WI38 (cell line): Measurements from ENCODE around the gene ZSCAN5A.

ENCODE experiments used
- H3K4me3 ChIP-seq: 2 replicates; pipeline ENCODE4 v1.5.1; 2011; ENCODE audit warnings: low read depth, mild to moderate bottlenecking, control low read depth, low read length
- TF ChIP-seq, protein P1 (sequence below): IDR thresholded peaks from 2 replicates; pipeline ENCODE4 v1.5.1; 2012; ENCODE audit warnings: low read depth, mild to moderate bottlenecking, control low read depth, low read length

The ZSCAN5A gene

GRCh38 chr19:56321254-56321988 is 6.8 kb upstream of the ZSCAN5A start:
- TF ChIP-seq, protein P1, sequence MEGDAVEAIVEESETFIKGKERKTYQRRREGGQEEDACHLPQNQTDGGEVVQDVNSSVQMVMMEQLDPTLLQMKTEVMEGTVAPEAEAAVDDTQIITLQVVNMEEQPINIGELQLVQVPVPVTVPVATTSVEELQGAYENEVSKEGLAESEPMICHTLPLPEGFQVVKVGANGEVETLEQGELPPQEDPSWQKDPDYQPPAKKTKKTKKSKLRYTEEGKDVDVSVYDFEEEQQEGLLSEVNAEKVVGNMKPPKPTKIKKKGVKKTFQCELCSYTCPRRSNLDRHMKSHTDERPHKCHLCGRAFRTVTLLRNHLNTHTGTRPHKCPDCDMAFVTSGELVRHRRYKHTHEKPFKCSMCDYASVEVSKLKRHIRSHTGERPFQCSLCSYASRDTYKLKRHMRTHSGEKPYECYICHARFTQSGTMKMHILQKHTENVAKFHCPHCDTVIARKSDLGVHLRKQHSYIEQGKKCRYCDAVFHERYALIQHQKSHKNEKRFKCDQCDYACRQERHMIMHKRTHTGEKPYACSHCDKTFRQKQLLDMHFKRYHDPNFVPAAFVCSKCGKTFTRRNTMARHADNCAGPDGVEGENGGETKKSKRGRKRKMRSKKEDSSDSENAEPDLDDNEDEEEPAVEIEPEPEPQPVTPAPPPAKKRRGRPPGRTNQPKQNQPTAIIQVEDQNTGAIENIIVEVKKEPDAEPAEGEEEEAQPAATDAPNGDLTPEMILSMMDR = no peak
- no peak overlapping the region for H3K4me3 ChIP-seq

DNA sequence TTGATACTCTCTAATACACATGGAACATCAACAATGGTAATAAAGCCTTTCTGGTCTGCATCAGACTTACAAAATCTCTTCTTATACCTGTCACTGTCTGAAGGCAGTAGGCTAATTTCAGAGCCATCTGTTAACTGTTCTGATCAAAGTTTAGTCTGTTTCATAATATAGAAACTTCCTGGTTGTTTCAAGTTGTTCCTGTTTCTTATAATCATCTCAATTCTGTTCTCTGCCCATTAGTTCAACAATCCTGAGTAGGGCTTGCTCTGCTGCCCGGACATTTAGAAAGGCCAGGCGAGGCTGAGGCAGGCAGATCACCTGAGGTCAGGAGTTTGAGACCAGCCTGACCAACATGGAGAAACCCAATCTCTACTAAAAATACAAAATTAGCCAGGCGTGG is 5.4 kb upstream of the ZSCAN5A start:
- H3K4me3 ChIP-seq = no peak overlapping the region
- TF ChIP-seq, protein P1 = no peak

DNA sequence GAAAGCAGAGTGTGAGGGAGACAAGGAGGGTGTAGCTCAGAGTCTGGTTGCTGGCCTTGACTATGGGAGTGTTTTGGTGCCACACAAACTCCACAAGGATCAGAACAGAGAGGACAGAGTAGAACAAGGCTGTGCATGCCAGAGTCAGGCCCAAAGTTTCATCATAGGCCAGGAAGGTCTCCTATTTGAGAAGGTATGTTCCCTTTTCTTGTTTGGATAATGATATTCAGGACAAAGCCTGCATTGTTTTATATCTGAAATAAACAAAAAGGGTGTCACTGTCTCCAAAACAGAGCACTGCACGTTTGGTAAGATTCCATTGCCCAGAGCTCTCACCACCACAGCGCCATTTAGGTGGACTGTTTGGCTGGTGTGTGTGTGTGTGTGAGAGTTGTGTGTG is 3.1 kb upstream of the ZSCAN5A start:
- no peak overlapping the region for H3K4me3 ChIP-seq
- TF ChIP-seq, protein P1 = no peak

GRCh38 chr19:56316728-56317127 is 2.1 kb upstream of the ZSCAN5A start:
- no peak overlapping the region for H3K4me3 ChIP-seq
- TF ChIP-seq, protein P1 = no peak

DNA sequence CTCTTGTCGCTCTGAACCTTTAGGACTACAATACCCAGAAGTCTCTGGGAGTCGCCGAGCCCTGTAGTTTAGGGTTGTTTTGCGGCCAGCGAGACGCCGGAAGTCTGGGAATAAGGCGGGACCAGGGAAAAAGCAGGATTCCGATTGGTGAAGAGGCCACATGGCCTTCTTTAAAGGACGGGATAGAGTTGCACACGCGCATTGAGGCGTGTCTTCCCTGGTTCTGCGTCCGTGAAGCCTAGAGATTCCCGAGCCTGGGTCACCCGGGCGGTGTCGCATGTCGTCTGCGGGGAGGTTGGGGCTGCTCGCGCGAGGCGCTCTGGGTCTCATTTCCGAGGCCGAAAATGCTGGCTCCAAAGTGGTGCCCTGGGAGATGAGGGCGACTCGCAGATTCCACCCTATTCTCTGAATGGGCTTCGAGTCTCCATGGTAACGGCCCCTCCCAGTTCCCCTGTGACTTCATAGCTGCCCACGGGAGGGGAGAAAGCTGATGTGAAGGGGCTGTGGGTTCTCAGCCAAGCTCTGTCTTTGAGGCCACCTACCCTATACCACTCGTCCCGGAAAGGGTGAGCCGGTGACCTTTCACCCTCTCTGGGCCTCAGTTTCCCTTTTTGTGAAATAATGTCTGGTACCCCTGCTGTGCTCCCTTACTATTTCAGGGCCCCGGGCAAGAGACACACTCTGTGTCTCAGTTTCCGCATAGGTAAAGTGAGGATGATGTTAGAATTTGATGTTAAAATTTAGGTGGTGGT is 614 bp upstream of the ZSCAN5A start:
- H3K4me3 ChIP-seq = peak overlapping the region; percentile 71
- TF ChIP-seq, protein P1 = no peak

- H3K4me3 ChIP-seq = peak overlapping the region; percentile 71
- TF ChIP-seq, protein P1 = no peak
These were observed 640 bp downstream of the ZSCAN5A start for GRCh38 chr19:56314018-56314380.
